ENCODE data around the gene PAEP.

The PAEP gene

GRCh38 chr9:135604437-135605237, 43.1 kb downstream of the PAEP start:
- no peak for DNase-seq

- no peak for DNase-seq
Measured at GRCh38 chr9:135605238-135605781, 43.8 kb downstream of the PAEP start.

- no peak for DNase-seq
Measured at GRCh38 chr9:135606885-135607259, 45.3 kb downstream of the PAEP start.

- no peak for DNase-seq
Measured at GRCh38 chr9:135607401-135608293, 46.1 kb downstream of the PAEP start.

- DNase-seq = no peak
Measured at GRCh38 chr9:135608294-135608998, 46.9 kb downstream of the PAEP start.

- no peak for DNase-seq
Measured at GRCh38 chr9:135608999-135609317, 47.4 kb downstream of the PAEP start.

- DNase-seq = no peak
Measured at GRCh38 chr9:135609366-135609955, 47.9 kb downstream of the PAEP start.

- no peak for DNase-seq
Measured at GRCh38 chr9:135610290-135611141, 49.0 kb downstream of the PAEP start.

- DNase-seq = no peak
Measured at GRCh38 chr9:135611142-135611874, 49.8 kb downstream of the PAEP start.

- DNase-seq = no peak
Measured at GRCh38 chr9:135611875-135612209, 50.3 kb downstream of the PAEP start.

GRCh38 chr9:135612437-135612836, 50.9 kb downstream of the PAEP start:
- DNase-seq = no peak

GRCh38 chr9:135612981-135613910, 51.7 kb downstream of the PAEP start:
- DNase-seq = no peak

- no peak for DNase-seq
Measured at GRCh38 chr9:135613946-135614805, 52.6 kb downstream of the PAEP start.

- no peak for DNase-seq
Measured at GRCh38 chr9:135614821-135615665, 53.5 kb downstream of the PAEP start.

- no peak for DNase-seq
Measured at GRCh38 chr9:135615666-135616618, 54.4 kb downstream of the PAEP start.
